ENCODE data around the gene NHEJ1.
A peak's percentile ranks its signal among the peaks of the same experiment; 100 is the strongest.

NHEJ1 gene

DNA sequence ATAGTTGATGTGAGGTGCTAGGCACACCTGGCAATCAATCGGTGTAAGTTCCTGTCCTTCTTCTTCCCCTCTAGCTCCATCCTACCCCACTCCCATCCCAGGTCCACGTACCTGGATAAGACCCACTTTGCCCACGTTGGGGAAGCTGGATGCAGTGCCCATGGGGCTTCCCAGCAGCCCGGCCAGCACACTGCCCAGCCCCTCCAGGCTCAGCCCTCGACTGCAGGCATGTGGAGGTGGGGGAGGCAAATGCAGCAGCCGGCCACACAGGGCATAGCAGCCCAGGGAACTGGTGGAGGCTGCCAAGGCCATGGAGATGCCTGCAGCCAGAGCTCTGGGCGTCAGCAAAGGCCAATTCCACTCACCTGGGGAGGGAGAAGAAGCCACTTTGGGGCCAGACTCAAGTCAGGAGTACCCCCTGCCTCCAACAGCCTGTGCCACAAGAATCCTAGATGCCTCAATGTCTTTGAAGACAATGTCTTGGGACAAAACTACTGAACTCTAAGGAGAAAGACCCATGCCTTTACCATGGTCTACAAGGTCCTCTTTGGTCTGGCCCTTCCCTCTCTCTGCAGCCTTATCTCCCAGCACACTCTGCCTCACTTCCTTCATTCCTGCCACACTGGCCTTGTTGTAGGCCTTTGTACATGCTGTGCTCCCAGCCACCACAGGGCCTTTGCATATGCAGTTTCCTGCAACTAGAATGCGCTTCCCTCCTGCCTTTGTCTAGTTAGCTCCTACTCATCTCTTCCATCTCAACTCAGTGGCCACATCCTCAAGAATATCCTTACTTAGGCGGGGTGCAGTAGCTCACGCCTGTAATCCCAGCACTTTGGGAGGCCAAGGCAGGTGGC is 4.7 kb upstream of the NHEJ1 start:
- Histone ChIP-seq H3K27me3 (ENCODE audit: control insufficient read depth, low read length) (no peaks in the 10 kb centered on the region), H3K27ac (ENCODE audit: low read depth, low read length) (no peak overlapping the region), H3K4me1 (ENCODE audit: control insufficient read depth, low read length) (peaks cover 9% of the 10 kb centered on the region), H3K4me2 (ENCODE audit: low read length) (no peak overlapping the region), H3K9me3 (ENCODE audit: control insufficient read depth, insufficient read depth, low read length) (no peaks in the 10 kb centered on the region), H3K36me3 (ENCODE audit: control insufficient read depth, low read length) (no peaks in the 10 kb centered on the region; the same call in 1 of the 2 replicates), H3F3A (ENCODE audit: control insufficient read depth, insufficient read depth) (0 out of 2 replicates have a peak, but pooled peaks cover 2% of the 10 kb centered on the region), H3K9me2 (replicated peaks; ENCODE audit: control insufficient read depth, low read length) (no peaks in the 10 kb centered on the region), H4K20me1 (ENCODE audit: control insufficient read depth, insufficient read depth, low read depth, low read length) (peaks cover 3% of the 10 kb centered on the region; the same call in 1 of the 2 replicates), H3K79me2 (ENCODE audit: control insufficient read depth, low read length) (no peaks in the 10 kb centered on the region), H3K4me3 (ENCODE audit: low read length) (no peak overlapping the region)
- TF ChIP-seq, protein P1, sequence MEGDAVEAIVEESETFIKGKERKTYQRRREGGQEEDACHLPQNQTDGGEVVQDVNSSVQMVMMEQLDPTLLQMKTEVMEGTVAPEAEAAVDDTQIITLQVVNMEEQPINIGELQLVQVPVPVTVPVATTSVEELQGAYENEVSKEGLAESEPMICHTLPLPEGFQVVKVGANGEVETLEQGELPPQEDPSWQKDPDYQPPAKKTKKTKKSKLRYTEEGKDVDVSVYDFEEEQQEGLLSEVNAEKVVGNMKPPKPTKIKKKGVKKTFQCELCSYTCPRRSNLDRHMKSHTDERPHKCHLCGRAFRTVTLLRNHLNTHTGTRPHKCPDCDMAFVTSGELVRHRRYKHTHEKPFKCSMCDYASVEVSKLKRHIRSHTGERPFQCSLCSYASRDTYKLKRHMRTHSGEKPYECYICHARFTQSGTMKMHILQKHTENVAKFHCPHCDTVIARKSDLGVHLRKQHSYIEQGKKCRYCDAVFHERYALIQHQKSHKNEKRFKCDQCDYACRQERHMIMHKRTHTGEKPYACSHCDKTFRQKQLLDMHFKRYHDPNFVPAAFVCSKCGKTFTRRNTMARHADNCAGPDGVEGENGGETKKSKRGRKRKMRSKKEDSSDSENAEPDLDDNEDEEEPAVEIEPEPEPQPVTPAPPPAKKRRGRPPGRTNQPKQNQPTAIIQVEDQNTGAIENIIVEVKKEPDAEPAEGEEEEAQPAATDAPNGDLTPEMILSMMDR (IDR thresholded peaks at IDR 0.05; ENCODE audit: low read depth, low read length, poor library complexity, severe bottlenecking) = no peak
- TF ChIP-seq EZH2phosphoT487 (IDR thresholded peaks at IDR 0.05; ENCODE audit: borderline replicate concordance, low read length) = no peak

DNA sequence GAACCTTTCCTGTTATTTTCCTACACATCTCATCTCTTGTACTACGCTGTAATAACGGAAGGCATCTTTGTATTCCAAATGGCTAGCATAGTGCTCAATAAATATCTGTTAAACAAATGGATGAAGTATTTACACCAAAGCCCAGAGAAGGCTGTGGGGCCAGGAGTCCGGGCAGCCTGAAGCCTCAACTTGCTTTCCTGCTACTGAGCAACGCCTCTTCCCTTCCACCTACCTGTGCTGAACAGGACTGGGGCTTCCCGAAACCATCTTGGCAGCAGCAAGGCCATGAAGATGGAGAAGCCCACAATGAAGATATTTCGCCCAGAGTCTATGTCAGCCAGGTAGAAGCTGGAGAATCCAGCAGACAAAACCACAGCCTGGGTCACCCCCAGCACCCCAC is 2.5 kb upstream of the NHEJ1 start:
- no peaks in the 10 kb centered on the region for H3K9me3 ChIP-seq (ENCODE audit: control insufficient read depth, insufficient read depth, low read length)
- H3K4me3 ChIP-seq (ENCODE audit: low read length) = no peak overlapping the region
- no peak overlapping the region for H3K27ac ChIP-seq (ENCODE audit: low read depth, low read length)
- H3F3A ChIP-seq (ENCODE audit: control insufficient read depth, insufficient read depth) = peaks cover 9% of the 10 kb centered on the region; the same call in 1 of the 2 replicates
- no peaks in the 10 kb centered on the region for H3K9me2 ChIP-seq (replicated peaks; ENCODE audit: control insufficient read depth, low read length)
- H4K20me1 ChIP-seq (ENCODE audit: control insufficient read depth, insufficient read depth, low read depth, low read length) = peaks cover 3% of the 10 kb centered on the region; the same call in 1 of the 2 replicates
- no peak overlapping the region for H3K4me2 ChIP-seq (ENCODE audit: low read length)
- H3K79me2 ChIP-seq (ENCODE audit: control insufficient read depth, low read length) = no peaks in the 10 kb centered on the region
- no peaks in the 10 kb centered on the region; the same call in 1 of the 2 replicates for H3K36me3 ChIP-seq (ENCODE audit: control insufficient read depth, low read length)
- peaks cover 14% of the 10 kb centered on the region for H3K4me1 ChIP-seq (ENCODE audit: control insufficient read depth, low read length)
- H3K27me3 ChIP-seq (ENCODE audit: control insufficient read depth, low read length) = no peaks in the 10 kb centered on the region
- TF ChIP-seq EZH2phosphoT487 (IDR thresholded peaks at IDR 0.05; ENCODE audit: borderline replicate concordance, low read length) = no peak
- TF ChIP-seq, protein P1 (IDR thresholded peaks at IDR 0.05; ENCODE audit: low read depth, low read length, poor library complexity, severe bottlenecking) = no peak

DNA sequence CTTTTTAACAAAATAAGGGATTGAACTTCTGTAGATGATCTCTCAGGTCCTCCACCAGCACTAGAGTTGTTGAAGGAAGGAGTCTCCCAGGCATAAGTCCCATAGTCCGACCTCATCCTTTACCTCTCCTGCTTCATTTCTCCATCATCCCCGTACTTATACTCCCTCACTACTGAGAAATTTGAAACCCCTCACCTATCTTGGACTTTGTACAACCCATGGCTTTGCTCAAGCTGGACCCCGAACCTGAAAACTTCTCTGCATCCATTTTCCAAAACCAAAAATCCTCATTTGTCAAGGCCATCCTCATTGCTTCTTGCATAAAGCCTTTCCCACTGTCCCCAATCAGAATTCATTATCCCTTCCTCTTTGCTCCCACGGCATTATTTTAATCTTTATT is 482 bp upstream of the NHEJ1 start:
- Histone ChIP-seq H3K4me2 (ENCODE audit: low read length) (peak overlapping the region; percentile 72), H3K9me2 (replicated peaks; ENCODE audit: control insufficient read depth, low read length) (no peaks in the 10 kb centered on the region), H3K79me2 (ENCODE audit: control insufficient read depth, low read length) (no peaks in the 10 kb centered on the region), H3K9me3 (ENCODE audit: control insufficient read depth, insufficient read depth, low read length) (no peaks in the 10 kb centered on the region), H3K4me3 (ENCODE audit: low read length) (peak overlapping the region; percentile 83), H3K27me3 (ENCODE audit: control insufficient read depth, low read length) (no peaks in the 10 kb centered on the region), H3K36me3 (ENCODE audit: control insufficient read depth, low read length) (peaks cover 10% of the 10 kb centered on the region), H3K4me1 (ENCODE audit: control insufficient read depth, low read length) (peaks cover 14% of the 10 kb centered on the region), H4K20me1 (ENCODE audit: control insufficient read depth, insufficient read depth, low read depth, low read length) (peaks cover 3% of the 10 kb centered on the region; the same call in 1 of the 2 replicates), H3K27ac (ENCODE audit: low read depth, low read length) (peak overlapping the region; percentile 71; the same call in 1 of the 2 replicates), H3F3A (ENCODE audit: control insufficient read depth, insufficient read depth) (peaks cover 9% of the 10 kb centered on the region; the same call in 1 of the 2 replicates)
- TF ChIP-seq EZH2phosphoT487 (IDR thresholded peaks at IDR 0.05; ENCODE audit: borderline replicate concordance, low read length) = no peak
- TF ChIP-seq, protein P1 (IDR thresholded peaks at IDR 0.05; ENCODE audit: low read depth, low read length, poor library complexity, severe bottlenecking) = no peak

Data from DOHH2 (cell line).